K562 (cell line): ENCODE results near the gene APOO. TPM values are rescaled to one million over a fixed set of nuclear protein-coding genes. Genes with fewer than 3 reads are reported as not detected.

Experiments
- CBX3 ChIP-seq, 2 experiments: IDR thresholded peaks; 1 replicate in 1 of 2; 2 replicates in 1 of 2; pipeline ENCODE4 v1.6.1; 2012; ENCODE audit warnings: inconsistent platforms in 2 of 2, low read length in 2 of 2, borderline replicate concordance in 1 of 2, control low read depth in 1 of 2
- CHD2 ChIP-seq: IDR thresholded peaks from 2 replicates; pipeline ENCODE4 v1.6.1; 2011; ENCODE audit warnings: low read depth, low read length
- DPF2 ChIP-seq: fragments of 450-650 bp; IDR thresholded peaks from 2 replicates; pipeline ENCODE4 v1.6.1; 2016
- ESRRA ChIP-seq: fragments of 450-650 bp; IDR thresholded peaks from 2 replicates; pipeline ENCODE4 v1.6.1; 2014; ENCODE audit warnings: low read depth, mild to moderate bottlenecking, moderate library complexity, borderline replicate concordance
- GABPA ChIP-seq: fragments of 200-800 bp; sonication (Bioruptor generic); conservative IDR thresholded peaks from 2 replicates; pipeline ENCODE4 v1.6.1; 2016; ENCODE audit warnings: low read depth, missing genetic modification characterization, missing compliant biosample characterization
- HDAC3 ChIP-seq: fragments of 450-650 bp; IDR thresholded peaks from 2 replicates; pipeline ENCODE4 v1.6.1; 2018; ENCODE audit warnings: borderline replicate concordance, mild to moderate bottlenecking, moderate library complexity; ENCODE audit not compliant: partially characterized antibody
- HDAC6 ChIP-seq: IDR thresholded peaks from 2 replicates; pipeline ENCODE4 v1.6.1; 2012; ENCODE audit warnings: low read depth, mild to moderate bottlenecking, control low read depth, inconsistent platforms, low read length, moderate library complexity
- HSF4 ChIP-seq: fragments of 250-450 bp; sonication (Bioruptor Pico); IDR thresholded peaks from 2 replicates; pipeline ENCODE4 v2.1.2; 2022; ENCODE audit warnings: mild to moderate bottlenecking, moderate library complexity, borderline replicate concordance
- JUNB ChIP-seq: fragments of 450-650 bp; formaldehyde crosslinking; conservative IDR thresholded peaks from 2 replicates; pipeline ENCODE4 v1.4.0; 2020; ENCODE audit warnings: mild to moderate bottlenecking
- KAT7 ChIP-seq: sonication (generic); formaldehyde crosslinking; IDR thresholded peaks from 2 replicates; pipeline ENCODE4 v1.8.0; 2022; ENCODE audit warnings: missing genetic modification reagents, mild to moderate bottlenecking, borderline replicate concordance
- LCOR ChIP-seq: sonication (generic); formaldehyde crosslinking; IDR thresholded peaks from 2 replicates; pipeline ENCODE4 v1.8.0; 2022; ENCODE audit warnings: mild to moderate bottlenecking, missing genetic modification reagents
- MECOM ChIP-seq: fragments of 250-450 bp; sonication (Bioruptor Pico); IDR thresholded peaks from 2 replicates; pipeline ENCODE4 v1.8.0; 2022; ENCODE audit warnings: inconsistent platforms
- MEF2D ChIP-seq: conservative IDR thresholded peaks from 2 replicates; pipeline ENCODE4 v1.6.1; 2016; ENCODE audit warnings: low read depth, missing genetic modification characterization, missing compliant biosample characterization
- MTA2 ChIP-seq: fragments of 450-650 bp; IDR thresholded peaks from 2 replicates; pipeline ENCODE4 v1.6.1; 2016; ENCODE audit warnings: low read depth
- NFYB ChIP-seq: IDR thresholded peaks from 2 replicates; pipeline ENCODE4 v1.6.1; 2011; ENCODE audit warnings: mild to moderate bottlenecking, moderate library complexity; ENCODE audit not compliant: insufficient read length; ENCODE audit errors: extremely low read depth
- PATZ1 ChIP-seq: fragments of 250-450 bp; sonication (Bioruptor Pico); IDR thresholded peaks from 2 replicates; pipeline ENCODE4 v1.5.0; 2020; ENCODE audit warnings: mild to moderate bottlenecking, borderline replicate concordance
- RFX7 ChIP-seq: fragments of 250-450 bp; sonication (Bioruptor Pico); IDR thresholded peaks from 2 replicates; pipeline ENCODE4 v1.5.1; 2021; ENCODE audit warnings: mild to moderate bottlenecking
- SMARCA5 ChIP-seq: fragments of 450-650 bp; IDR thresholded peaks from 2 replicates; pipeline ENCODE4 v1.6.1; 2016
- TFAM ChIP-seq: fragments of 250-450 bp; sonication (Bioruptor Pico); conservative IDR thresholded peaks from 2 replicates; pipeline ENCODE4 v1.5.0; 2021; ENCODE audit warnings: mild to moderate bottlenecking, moderate library complexity
- ZBTB8A ChIP-seq: fragments of 450-650 bp; IDR thresholded peaks from 2 replicates; pipeline ENCODE4 v1.6.1; 2018; ENCODE audit warnings: mild to moderate bottlenecking, moderate library complexity; ENCODE audit not compliant: partially characterized antibody
- ZNF174 ChIP-seq: fragments of 250-450 bp; sonication (Bioruptor Pico); IDR thresholded peaks from 2 replicates; pipeline ENCODE4 v1.4.0; 2020; ENCODE audit warnings: mild to moderate bottlenecking
- ZNF511 ChIP-seq: sonication (generic); formaldehyde crosslinking; IDR thresholded peaks from 2 replicates; pipeline ENCODE4 v1.8.0; 2022; ENCODE audit warnings: mild to moderate bottlenecking, missing genetic modification reagents
- ZNF518B ChIP-seq: fragments of 250-450 bp; sonication (Bioruptor Pico); IDR thresholded peaks from 2 replicates; pipeline ENCODE4 v1.5.0; 2021; ENCODE audit warnings: mild to moderate bottlenecking, moderate library complexity
- polyA plus RNA-seq, 8 experiments: library from polyadenylated mRNA; depleted of rRNA in 4 of 8; stranded (reverse) in 5 of 8; unstranded in 3 of 8; fragments of >200 nt; fragmentation: Nextera tagmentation in 2 of 8; fragmentation: Illumina TruSeq in 1 of 8; extraction: Ambion mirVana in 2 of 8; extraction: Trizol in 1 of 8; gene quantifications; 2 replicates each; pipeline versions ENCODE4 v1.2.1 to v1.2.3, GENCODE V29; 2011 to 2014; ENCODE audit warnings: inconsistent platforms in 1 of 8, missing spikeins in 1 of 8
- total RNA-seq, 7 experiments: library from RNA; depleted of rRNA in 6 of 7; stranded (reverse); fragments of >200 nt in 6 of 7; fragmentation: Illumina TruSeq in 2 of 7; extraction: Trizol in 2 of 7; gene quantifications; 2 replicates each; pipeline versions ENCODE4 v1.2.1 to v1.2.3, GENCODE V29; 2011 to 2021; ENCODE audit warnings: low replicate concordance in 1 of 7

The APOO gene
- total and polyA plus RNA-seq, 9 of the 15 experiments (the other 6 are each of a cell fraction or from before 2014, with no cell fraction given): 37.3 to 76.4 (median 60.8) TPM

GRCh38 chrX:23884427-23885024 lies 23.2 kb downstream of the APOO start (continued):
- TF ChIP-seq ZNF174 (CRISPR knock-in tag) (no peak), RFX7 (CRISPR knock-in tag) (no peak), ZNF518B (CRISPR knock-in tag) (no peak), CBX3 (IDR thresholded peaks at IDR 0.05; ENCODE audit: borderline replicate concordance in 1 of 2, low read length in 2 of 2) (no peak), TFAM (CRISPR knock-in tag) (no peak), ESRRA (peak; percentile 70), CHD2 (no peak), SMARCA5 (no peak), PATZ1 (CRISPR knock-in tag) (no peak), ZBTB8A (no peak), ZNF511 (no peak), KAT7 (CRISPR knock-in tag) (no peak), LCOR (CRISPR knock-in tag) (no peak), MECOM (CRISPR knock-in tag) (peak; percentile 97), GABPA (tag) (no peak; the same call in none of the 2 replicates), HSF4 (CRISPR knock-in tag) (no peak), JUNB (CRISPR knock-in tag) (no peak), NFYB (no peak), MTA2 (no peak), MEF2D (tag) (no peak), DPF2 (peak; percentile 74), HDAC3 (no peak), HDAC6 (no peak)
